CD4-positive, alpha-beta T cell (primary cell): ENCODE measurements around the gene GLDN. TPM values are rescaled to one million over a fixed set of nuclear protein-coding genes. Genes with fewer than 3 reads are reported as not detected.

Experiments used
- ATAC-seq: fragments of 200-7000 bp; cut with Tn5 transposase; one replicate; pipeline ENCODE4 v1.10.0; 2022; ENCODE audit warnings: mild to moderate bottlenecking; ENCODE audit not compliant: poor library complexity
- CTCF ChIA-PET: fragments of 350-600 bp; sonication (Branson Sonifier 250); formaldehyde crosslinking; loops from one replicate; lab custom pipeline; 2021; ENCODE audit warnings: antibody characterized with exemption, inconsistent platforms; lab: Charles Lee
- POLR2A ChIA-PET: fragments of 350-600 bp; sonication (Branson Sonifier 250); formaldehyde crosslinking; loops from one replicate; lab custom pipeline; 2021; ENCODE audit warnings: antibody characterized with exemption, inconsistent platforms; lab: Charles Lee
- DNase-seq, 14 experiments: peaks; one replicate each; pipeline ENCODE4 v3.0.0-alpha.2; 2013 to 2020; ENCODE audit warnings: mixed read lengths in 2 of 14
- H3K27ac ChIP-seq, 2 donors: one replicate each; pipeline versions ENCODE4 v1.5.1 to v1.7.0; 2013; ENCODE audit warnings: low read length in 2 of 2, low read depth in 1 of 2, mild to moderate bottlenecking in 1 of 2
- H3K27me3 ChIP-seq, 2 experiments: 1 replicate in 1 of 2; 2 replicates in 1 of 2; pipeline versions ENCODE4 v1.6.1 to v1.7.0; 2013; ENCODE audit warnings: low read length in 2 of 2, control low read depth in 1 of 2, mild to moderate bottlenecking in 1 of 2, moderate library complexity in 1 of 2; ENCODE audit not compliant: insufficient read depth in 2 of 2, control insufficient read depth in 1 of 2
- H3K36me3 ChIP-seq: one replicate; pipeline ENCODE4 v1.6.1; 2013; ENCODE audit warnings: low read length, control low read depth; ENCODE audit not compliant: insufficient read depth
- H3K4me1 ChIP-seq: one replicate; pipeline ENCODE4 v1.6.1; 2013; ENCODE audit warnings: low read length, control low read depth; ENCODE audit not compliant: insufficient read depth
- H3K4me3 ChIP-seq: one replicate; pipeline ENCODE4 v1.5.1; 2013; ENCODE audit warnings: mild to moderate bottlenecking, low read length, moderate library complexity
- H3K9me3 ChIP-seq, 2 experiments: 1 replicate in 1 of 2; 2 replicates in 1 of 2; pipeline versions ENCODE4 v1.6.1 to v1.7.0; 2013; ENCODE audit warnings: low read length in 2 of 2, mild to moderate bottlenecking in 2 of 2, control low read depth in 1 of 2, moderate library complexity in 1 of 2; ENCODE audit not compliant: control insufficient read depth in 1 of 2, insufficient read depth in 1 of 2
- H3K27ac Mint-ChIP-seq: one replicate; pipeline ENCODE4 v1.8.0; 2020; ENCODE audit warnings: mixed read lengths
- H3K27me3 Mint-ChIP-seq: one replicate; pipeline ENCODE4 v1.8.0; 2021; ENCODE audit warnings: mixed read lengths
- H3K36me3 Mint-ChIP-seq: one replicate; pipeline ENCODE4 v1.8.0; 2021; ENCODE audit warnings: low read depth, mixed read lengths
- H3K4me1 Mint-ChIP-seq: one replicate; pipeline ENCODE4 v1.8.0; 2021; ENCODE audit warnings: low read depth, mixed read lengths
- H3K4me3 Mint-ChIP-seq: one replicate; pipeline ENCODE4 v1.8.0; 2020; ENCODE audit warnings: mild to moderate bottlenecking, mixed read lengths
- H3K9me3 Mint-ChIP-seq: one replicate; pipeline ENCODE4 v1.8.0; 2020; ENCODE audit warnings: mixed read lengths
- CTCF ChIP-seq: fragments of 200-600 bp; IDR thresholded peaks from one replicate; pipeline ENCODE4 v1.8.0; 2022; ENCODE audit warnings: antibody characterized with exemption, mild to moderate bottlenecking
- intact Hi-C, 2 experiments: fragments of 100-400 bp; cut with DNase I in 1 of 2; cut with micrococcal nuclease in 1 of 2; formaldehyde crosslinking; loops; one replicate each; pipeline versions ENCODE4 v1.15.1 to v1.9.0; 2023 to 2025; cut with DNase I, micrococcal nuclease
- total RNA-seq, 174 experiments: library from RNA in 2 of 174; stranded (reverse) in 2 of 174; gene quantifications; one replicate each; pipeline ENCODE4 v1.2.3 and lab custom pipeline; 2021 to 2026

GLDN gene
- total RNA-seq, 2 experiments from 2014 or later: not detected

GRCh38 chr15:51386960-51387698 is 45.7 kb downstream of the GLDN start:
- Histone ChIP-seq H3K27me3 (peaks cover 0 to 6% of the 10 kb centered on the region in 2 experiments), H3K4me3 (no peak overlapping the region), H3K36me3 (no peaks in the 10 kb centered on the region), H3K9me3 (peaks cover 0 to 3% of the 10 kb centered on the region in 2 experiments), H3K27ac (no peak overlapping the region), H3K4me1 (no peaks in the 10 kb centered on the region)
- Mint-ChIP-seq H3K4me3 (no peak overlapping the region), H3K36me3 (no peaks in the 10 kb centered on the region), H3K27me3 (peaks cover 5% of the 10 kb centered on the region), H3K27ac (no peak overlapping the region), H3K9me3 (no peaks in the 10 kb centered on the region), H3K4me1 (no peaks in the 10 kb centered on the region)
- ChIA-PET CTCF (no interaction called here), POLR2A (no interaction called here)
- no peak for TF ChIP-seq CTCF
- intact Hi-C loops: no loop called here
- ATAC-seq: no peak
- no peak for DNase-seq

- no peaks in the 10 kb centered on the region for H3K36me3 Mint-ChIP-seq
- intact Hi-C loops: no loop called here
- no peak overlapping the region for H3K4me3 Mint-ChIP-seq
- no peak for TF ChIP-seq CTCF
- CTCF ChIA-PET: no interaction called here
- DNase-seq: no peak
- POLR2A ChIA-PET: no interaction called here
- no peaks in the 10 kb centered on the region for H3K36me3 ChIP-seq
- no peaks in the 10 kb centered on the region for H3K9me3 Mint-ChIP-seq
- H3K27me3 Mint-ChIP-seq: peaks cover 5% of the 10 kb centered on the region
- no peaks in the 10 kb centered on the region for H3K4me1 ChIP-seq
- no peak for ATAC-seq
- H3K4me1 Mint-ChIP-seq: no peaks in the 10 kb centered on the region
- H3K27ac ChIP-seq: no peak overlapping the region
- no peak overlapping the region for H3K4me3 ChIP-seq
- H3K27me3 ChIP-seq: peaks cover 0 to 5% of the 10 kb centered on the region in 2 experiments
- H3K9me3 ChIP-seq: peaks cover 0 to 3% of the 10 kb centered on the region in 2 experiments
- H3K27ac Mint-ChIP-seq: no peak overlapping the region
These were observed 46.2 kb downstream of the GLDN start for GRCh38 chr15:51387699-51388041.

DNA sequence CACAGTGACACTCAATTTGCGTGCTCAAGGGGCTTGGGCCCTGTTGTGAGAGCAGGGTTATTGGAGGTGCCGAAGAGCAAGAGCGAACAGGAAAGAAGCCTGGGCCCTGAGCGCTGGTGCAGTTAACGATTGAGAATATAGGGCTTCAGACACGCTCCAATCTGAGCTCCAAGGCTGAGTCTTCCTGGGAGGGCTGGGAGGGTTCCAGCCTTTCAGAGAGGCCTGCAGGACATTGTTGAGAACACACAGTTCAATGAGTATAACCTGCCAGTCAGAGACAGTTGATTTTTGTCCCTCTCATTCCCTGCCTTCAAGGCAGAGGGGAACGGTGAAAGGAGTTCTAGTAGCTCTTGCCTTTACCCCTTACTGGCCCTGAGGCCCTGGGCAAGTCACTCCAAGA is 47.3 kb downstream of the GLDN start:
- ChIA-PET CTCF (no interaction called here), POLR2A (interaction anchor here (0.8 kb wide), 1 partner anchor 46 kb away, joined by 3 read pairs; no protein-coding TSS in a partner anchor)
- H3K9me3 Mint-ChIP-seq: no peaks in the 10 kb centered on the region
- no peaks in the 10 kb centered on the region for H3K36me3 Mint-ChIP-seq
- H3K36me3 ChIP-seq: no peaks in the 10 kb centered on the region
- H3K4me1 ChIP-seq: no peaks in the 10 kb centered on the region
- no peaks in the 10 kb centered on the region for H3K4me1 Mint-ChIP-seq
- H3K4me3 Mint-ChIP-seq: no peak overlapping the region
- no peak for TF ChIP-seq CTCF
- intact Hi-C loops: no loop called here
- DNase-seq (no peak), ATAC-seq (no peak)
- no peak overlapping the region for H3K4me3 ChIP-seq
- H3K9me3 ChIP-seq: peaks cover 0 to 3% of the 10 kb centered on the region in 2 experiments
- H3K27ac Mint-ChIP-seq: no peak overlapping the region
- no peak overlapping the region for H3K27ac ChIP-seq
- peaks cover 0 to 5% of the 10 kb centered on the region in 2 experiments for H3K27me3 ChIP-seq
- no peaks in the 10 kb centered on the region for H3K27me3 Mint-ChIP-seq
